Rectal smooth muscle tissue (tissue), 1 donor: ENCODE measurements around the gene ADAMTSL5.

Source experiments
- H3K27ac ChIP-seq: one replicate; pipeline ENCODE4 v1.7.0; 2013; ENCODE audit warnings: low read depth, low read length, inconsistent platforms
- H3K27me3 ChIP-seq: one replicate; pipeline ENCODE4 v1.7.0; 2013; ENCODE audit warnings: low read length; ENCODE audit not compliant: control insufficient read depth, insufficient read depth
- H3K36me3 ChIP-seq: one replicate; pipeline ENCODE4 v1.7.0; 2013; ENCODE audit warnings: low read length; ENCODE audit not compliant: control insufficient read depth, insufficient read depth
- H3K4me1 ChIP-seq: one replicate; pipeline ENCODE4 v1.7.0; 2013; ENCODE audit warnings: low read length; ENCODE audit not compliant: control insufficient read depth, insufficient read depth
- H3K4me3 ChIP-seq: one replicate; pipeline ENCODE4 v1.7.0; 2013; ENCODE audit warnings: low read length
- H3K9ac ChIP-seq: one replicate; pipeline ENCODE4 v1.7.0; 2013; ENCODE audit warnings: low read length

ADAMTSL5 gene

DNA sequence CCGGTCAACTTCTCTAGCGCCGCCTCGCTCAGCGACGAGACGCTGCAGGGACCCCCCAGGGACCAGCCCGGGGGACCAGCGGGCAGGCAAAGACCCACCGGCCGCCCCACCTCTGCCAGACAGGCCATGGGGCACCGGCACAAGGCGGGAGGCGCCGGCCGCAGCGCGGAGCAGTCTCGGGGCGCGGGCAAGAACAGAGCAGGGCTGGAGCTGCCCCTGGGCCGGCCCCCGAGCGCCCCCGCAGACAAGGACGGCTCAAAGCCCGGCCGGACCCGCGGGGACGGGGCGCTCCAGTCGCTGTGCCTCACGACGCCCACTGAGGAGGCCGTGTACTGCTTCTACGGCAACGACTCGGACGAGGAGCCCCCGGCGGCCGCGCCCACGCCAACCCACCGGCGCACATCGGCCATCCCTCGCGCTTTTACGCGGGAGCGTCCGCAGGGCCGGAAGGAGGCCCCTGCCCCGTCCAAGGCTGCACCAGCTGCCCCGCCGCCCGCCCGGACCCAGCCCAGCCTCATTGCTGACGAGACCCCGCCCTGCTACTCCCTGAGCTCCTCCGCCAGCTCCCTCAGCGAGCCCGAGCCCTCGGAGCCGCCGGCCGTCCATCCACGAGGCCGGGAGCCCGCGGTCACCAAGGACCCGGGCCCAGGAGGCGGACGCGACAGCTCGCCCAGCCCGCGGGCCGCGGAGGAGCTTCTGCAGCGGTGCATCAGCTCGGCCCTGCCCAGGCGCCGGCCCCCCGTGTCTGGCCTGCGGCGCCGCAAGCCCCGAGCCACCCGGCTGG lies 45.1 kb downstream of the ADAMTSL5 start:
- H3K27me3 ChIP-seq = peaks cover 50% of the 10 kb centered on the region
- H3K9ac ChIP-seq = no peak overlapping the region
- H3K27ac ChIP-seq = no peak overlapping the region
- peaks cover 7% of the 10 kb centered on the region for H3K4me1 ChIP-seq
- no peaks in the 10 kb centered on the region for H3K36me3 ChIP-seq
- H3K4me3 ChIP-seq = peak overlapping the region; percentile 21

- Histone ChIP-seq H3K36me3 (no peaks in the 10 kb centered on the region), H3K4me3 (no peak overlapping the region), H3K9ac (no peak overlapping the region), H3K27me3 (peaks cover 44% of the 10 kb centered on the region), H3K4me1 (peaks cover 7% of the 10 kb centered on the region), H3K27ac (no peak overlapping the region)
Observed at GRCh38 chr19:1467215-1467489, 45.7 kb downstream of the ADAMTSL5 start.

DNA sequence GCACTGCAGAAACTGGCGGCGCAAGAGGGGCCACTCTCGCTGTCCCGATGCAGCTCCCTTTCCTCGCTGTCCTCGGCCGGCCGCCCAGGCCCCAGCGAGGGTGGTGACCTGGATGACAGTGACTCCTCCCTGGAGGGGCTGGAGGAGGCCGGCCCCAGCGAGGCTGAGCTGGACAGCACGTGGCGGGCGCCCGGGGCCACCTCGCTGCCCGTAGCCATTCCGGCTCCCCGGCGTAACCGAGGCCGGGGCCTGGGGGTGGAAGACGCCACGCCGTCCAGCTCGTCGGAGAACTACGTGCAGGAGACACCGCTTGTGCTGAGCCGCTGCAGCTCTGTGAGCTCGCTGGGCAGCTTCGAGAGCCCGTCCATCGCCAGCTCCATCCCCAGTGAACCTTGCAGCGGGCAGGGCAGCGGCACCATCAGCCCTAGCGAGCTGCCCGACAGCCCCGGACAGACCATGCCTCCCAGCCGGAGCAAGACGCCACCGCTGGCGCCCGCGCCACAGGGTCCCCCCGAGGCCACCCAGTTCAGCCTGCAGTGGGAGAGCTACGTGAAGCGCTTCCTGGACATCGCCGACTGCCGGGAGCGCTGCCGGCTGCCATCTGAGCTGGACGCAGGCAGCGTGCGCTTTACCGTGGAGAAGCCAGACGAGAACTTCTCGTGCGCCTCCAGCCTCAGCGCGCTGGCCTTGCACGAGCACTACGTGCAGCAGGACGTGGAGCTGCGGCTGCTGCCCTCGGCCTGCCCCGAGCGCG lies 46.2 kb downstream of the ADAMTSL5 start:
- no peak overlapping the region for H3K4me3 ChIP-seq
- peaks cover 7% of the 10 kb centered on the region for H3K4me1 ChIP-seq
- H3K27me3 ChIP-seq = peaks cover 39% of the 10 kb centered on the region
- H3K27ac ChIP-seq = no peak overlapping the region
- H3K36me3 ChIP-seq = no peaks in the 10 kb centered on the region
- H3K9ac ChIP-seq = no peak overlapping the region

- no peak overlapping the region for H3K27ac ChIP-seq
- H3K4me1 ChIP-seq = peaks cover 3% of the 10 kb centered on the region
- no peak overlapping the region for H3K9ac ChIP-seq
- H3K27me3 ChIP-seq = peaks cover 33% of the 10 kb centered on the region
- no peak overlapping the region for H3K4me3 ChIP-seq
- no peaks in the 10 kb centered on the region for H3K36me3 ChIP-seq
Observed at GRCh38 chr19:1466018-1466460, 46.8 kb downstream of the ADAMTSL5 start.

DNA sequence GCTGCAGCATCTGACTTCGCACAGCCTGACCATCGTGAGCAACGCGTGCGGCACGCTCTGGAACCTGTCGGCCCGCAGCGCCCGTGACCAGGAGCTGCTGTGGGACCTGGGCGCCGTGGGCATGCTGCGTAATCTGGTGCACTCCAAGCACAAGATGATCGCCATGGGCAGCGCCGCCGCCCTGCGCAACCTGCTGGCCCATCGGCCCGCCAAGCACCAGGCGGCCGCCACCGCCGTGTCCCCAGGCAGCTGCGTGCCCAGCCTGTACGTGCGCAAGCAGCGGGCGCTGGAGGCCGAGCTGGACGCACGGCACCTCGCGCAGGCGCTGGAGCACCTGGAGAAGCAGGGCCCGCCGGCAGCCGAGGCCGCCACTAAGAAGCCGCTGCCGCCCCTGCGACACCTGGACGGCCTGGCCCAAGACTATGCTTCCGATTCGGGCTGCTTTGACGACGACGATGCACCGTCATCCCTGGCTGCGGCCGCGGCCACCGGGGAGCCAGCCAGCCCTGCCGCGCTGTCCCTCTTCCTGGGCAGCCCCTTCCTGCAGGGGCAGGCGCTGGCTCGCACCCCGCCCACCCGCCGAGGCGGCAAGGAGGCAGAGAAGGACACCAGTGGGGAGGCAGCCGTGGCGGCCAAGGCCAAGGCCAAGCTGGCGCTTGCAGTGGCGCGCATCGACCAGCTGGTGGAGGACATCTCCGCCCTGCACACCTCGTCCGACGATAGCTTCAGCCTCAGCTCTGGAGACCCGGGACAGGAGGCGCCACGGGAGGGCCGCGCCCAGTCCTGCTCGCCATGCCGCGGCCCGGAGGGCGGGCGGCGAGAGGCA lies 47.4 kb downstream of the ADAMTSL5 start:
- Histone ChIP-seq H3K27me3 (peaks cover 27% of the 10 kb centered on the region), H3K4me3 (no peak overlapping the region), H3K9ac (no peak overlapping the region), H3K27ac (no peak overlapping the region), H3K4me1 (no peaks in the 10 kb centered on the region), H3K36me3 (no peaks in the 10 kb centered on the region)

GRCh38 chr19:1461862-1462261 lies 51.0 kb downstream of the ADAMTSL5 start:
- H3K9ac ChIP-seq = no peak overlapping the region
- no peaks in the 10 kb centered on the region for H3K4me1 ChIP-seq
- H3K36me3 ChIP-seq = no peaks in the 10 kb centered on the region
- H3K27ac ChIP-seq = no peak overlapping the region
- H3K4me3 ChIP-seq = no peak overlapping the region
- peaks cover 17% of the 10 kb centered on the region for H3K27me3 ChIP-seq

- no peak overlapping the region for H3K27ac ChIP-seq
- no peaks in the 10 kb centered on the region for H3K36me3 ChIP-seq
- peaks cover 22% of the 10 kb centered on the region for H3K27me3 ChIP-seq
- no peak overlapping the region for H3K9ac ChIP-seq
- no peaks in the 10 kb centered on the region for H3K4me1 ChIP-seq
- H3K4me3 ChIP-seq = no peak overlapping the region
Observed at GRCh38 chr19:1460033-1460995, 52.5 kb downstream of the ADAMTSL5 start.

DNA sequence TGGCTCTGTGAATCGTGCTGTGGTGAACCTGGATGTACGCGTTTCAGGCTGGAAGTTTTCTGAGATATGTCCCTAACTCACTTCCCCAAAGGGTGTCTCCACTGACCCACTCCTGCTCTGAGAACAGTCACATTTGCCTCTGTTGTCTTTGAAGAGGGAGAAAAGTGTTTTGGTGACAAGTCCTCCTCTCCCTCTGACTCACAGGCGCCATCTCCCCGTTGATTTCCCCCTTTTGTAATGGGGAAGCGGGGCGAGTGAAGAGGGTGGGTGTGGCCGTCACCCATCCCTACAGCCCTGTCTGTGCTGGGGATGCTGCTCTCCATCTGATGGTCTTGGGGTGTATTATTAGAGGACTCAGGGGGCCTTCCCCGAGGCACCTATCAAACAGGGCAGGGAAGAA lies 53.3 kb downstream of the ADAMTSL5 start:
- no peak overlapping the region for H3K9ac ChIP-seq
- H3K27ac ChIP-seq = no peak overlapping the region
- no peak overlapping the region for H3K4me3 ChIP-seq
- H3K4me1 ChIP-seq = no peaks in the 10 kb centered on the region
- H3K27me3 ChIP-seq = peaks cover 24% of the 10 kb centered on the region
- H3K36me3 ChIP-seq = no peaks in the 10 kb centered on the region

GRCh38 chr19:1457892-1458291 lies 54.9 kb downstream of the ADAMTSL5 start:
- no peak overlapping the region for H3K4me3 ChIP-seq
- peaks cover 36% of the 10 kb centered on the region for H3K27me3 ChIP-seq
- H3K9ac ChIP-seq = no peak overlapping the region
- H3K36me3 ChIP-seq = no peaks in the 10 kb centered on the region
- no peaks in the 10 kb centered on the region for H3K4me1 ChIP-seq
- no peak overlapping the region for H3K27ac ChIP-seq

DNA sequence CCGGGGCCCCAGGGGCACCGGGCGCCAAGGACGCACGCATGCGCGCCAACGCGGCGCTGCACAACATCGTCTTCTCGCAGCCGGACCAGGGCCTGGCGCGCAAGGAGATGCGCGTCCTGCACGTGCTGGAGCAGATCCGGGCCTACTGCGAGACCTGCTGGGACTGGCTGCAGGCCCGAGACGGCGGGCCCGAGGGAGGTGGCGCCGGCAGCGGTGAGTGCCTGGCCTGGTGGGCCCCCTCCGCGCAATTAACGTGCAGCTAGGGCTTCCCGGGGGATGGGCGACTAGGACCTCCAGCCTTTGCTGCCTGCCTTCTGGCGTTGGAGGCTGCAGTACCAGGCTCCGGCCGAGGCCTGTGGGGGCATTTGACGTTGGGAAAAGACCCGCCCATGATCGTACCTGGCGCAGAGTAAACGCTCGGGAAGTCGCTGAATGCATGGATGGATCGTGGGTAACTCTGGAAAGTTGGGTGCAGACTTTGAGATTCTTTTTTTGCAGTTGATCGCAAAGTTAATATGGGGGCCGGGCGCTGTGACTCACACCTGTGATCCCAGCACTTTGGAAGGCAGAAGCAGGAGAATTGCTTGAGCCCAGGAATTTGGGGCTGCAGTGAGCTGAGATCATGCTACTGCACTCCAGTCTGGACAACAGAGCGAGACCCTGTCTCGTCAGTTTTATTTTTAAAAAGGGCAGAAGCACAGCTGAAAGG lies 55.6 kb downstream of the ADAMTSL5 start:
- no peak overlapping the region for H3K9ac ChIP-seq
- H3K4me1 ChIP-seq = no peaks in the 10 kb centered on the region
- H3K27ac ChIP-seq = no peak overlapping the region
- peaks cover 43% of the 10 kb centered on the region for H3K27me3 ChIP-seq
- no peak overlapping the region for H3K4me3 ChIP-seq
- no peaks in the 10 kb centered on the region for H3K36me3 ChIP-seq

- Histone ChIP-seq H3K27me3 (peaks cover 44% of the 10 kb centered on the region), H3K9ac (no peak overlapping the region), H3K4me3 (no peak overlapping the region), H3K4me1 (no peaks in the 10 kb centered on the region), H3K27ac (no peak overlapping the region), H3K36me3 (no peaks in the 10 kb centered on the region)
Observed at GRCh38 chr19:1456121-1456900, 56.5 kb downstream of the ADAMTSL5 start.
